Measurements from ENCODE around the gene F2.

F2 gene

DNA sequence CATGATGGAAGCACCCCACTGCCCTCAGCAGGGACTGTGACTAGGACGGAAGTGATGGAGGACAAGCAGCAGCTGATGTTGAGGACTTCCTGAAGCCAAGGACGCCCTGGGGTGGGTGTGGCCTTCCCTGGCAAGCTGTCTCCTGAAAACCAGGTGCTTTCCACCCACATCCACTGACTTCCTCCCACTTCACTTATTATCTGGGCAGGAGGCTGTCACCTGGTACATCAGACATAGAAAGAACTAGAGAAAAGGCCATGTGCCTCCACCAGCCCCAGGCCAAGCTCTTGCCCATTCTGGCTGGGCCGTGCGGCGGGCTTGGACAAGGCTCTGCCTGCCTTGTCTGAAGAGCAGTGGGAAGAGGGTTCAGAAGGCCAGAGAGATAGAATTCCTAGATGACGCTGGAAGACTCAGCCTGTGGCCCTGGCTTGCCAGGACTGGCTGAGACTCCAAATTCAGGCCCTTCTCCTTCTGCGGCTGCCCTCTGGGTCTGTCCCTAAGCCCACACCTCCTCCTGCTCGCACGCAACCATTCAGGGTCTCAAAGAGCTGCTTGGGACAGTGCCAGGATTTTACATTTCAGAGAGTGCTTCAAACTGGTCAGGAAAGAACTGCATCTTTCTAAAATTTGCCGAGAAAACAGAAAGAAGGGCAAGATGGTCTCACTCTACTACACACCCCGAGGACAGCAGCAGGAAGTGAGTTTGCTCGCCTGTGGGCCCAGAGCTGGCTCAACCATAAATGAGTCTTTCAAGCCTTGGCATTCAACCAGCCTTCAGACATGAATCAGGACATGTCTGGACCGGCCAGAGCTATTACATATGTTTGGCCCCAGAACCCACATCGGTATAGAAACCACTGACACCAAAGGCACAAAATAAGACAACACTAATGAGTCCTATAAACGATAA, 31.9 kb upstream of the F2 start:
- peak; percentile 90 to 91 for DNase-seq (ENCODE audit: low read depth in 2 of 2)
- H3K4me3 ChIP-seq (replicated peaks in 1 of 2; ENCODE audit: low read depth in 2 of 2, low read length in 2 of 2), result no peak overlapping the region
- TF ChIP-seq, protein P1, sequence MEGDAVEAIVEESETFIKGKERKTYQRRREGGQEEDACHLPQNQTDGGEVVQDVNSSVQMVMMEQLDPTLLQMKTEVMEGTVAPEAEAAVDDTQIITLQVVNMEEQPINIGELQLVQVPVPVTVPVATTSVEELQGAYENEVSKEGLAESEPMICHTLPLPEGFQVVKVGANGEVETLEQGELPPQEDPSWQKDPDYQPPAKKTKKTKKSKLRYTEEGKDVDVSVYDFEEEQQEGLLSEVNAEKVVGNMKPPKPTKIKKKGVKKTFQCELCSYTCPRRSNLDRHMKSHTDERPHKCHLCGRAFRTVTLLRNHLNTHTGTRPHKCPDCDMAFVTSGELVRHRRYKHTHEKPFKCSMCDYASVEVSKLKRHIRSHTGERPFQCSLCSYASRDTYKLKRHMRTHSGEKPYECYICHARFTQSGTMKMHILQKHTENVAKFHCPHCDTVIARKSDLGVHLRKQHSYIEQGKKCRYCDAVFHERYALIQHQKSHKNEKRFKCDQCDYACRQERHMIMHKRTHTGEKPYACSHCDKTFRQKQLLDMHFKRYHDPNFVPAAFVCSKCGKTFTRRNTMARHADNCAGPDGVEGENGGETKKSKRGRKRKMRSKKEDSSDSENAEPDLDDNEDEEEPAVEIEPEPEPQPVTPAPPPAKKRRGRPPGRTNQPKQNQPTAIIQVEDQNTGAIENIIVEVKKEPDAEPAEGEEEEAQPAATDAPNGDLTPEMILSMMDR (IDR thresholded peaks at IDR 0.05; ENCODE audit: low read depth, low read length), result no peak

DNA sequence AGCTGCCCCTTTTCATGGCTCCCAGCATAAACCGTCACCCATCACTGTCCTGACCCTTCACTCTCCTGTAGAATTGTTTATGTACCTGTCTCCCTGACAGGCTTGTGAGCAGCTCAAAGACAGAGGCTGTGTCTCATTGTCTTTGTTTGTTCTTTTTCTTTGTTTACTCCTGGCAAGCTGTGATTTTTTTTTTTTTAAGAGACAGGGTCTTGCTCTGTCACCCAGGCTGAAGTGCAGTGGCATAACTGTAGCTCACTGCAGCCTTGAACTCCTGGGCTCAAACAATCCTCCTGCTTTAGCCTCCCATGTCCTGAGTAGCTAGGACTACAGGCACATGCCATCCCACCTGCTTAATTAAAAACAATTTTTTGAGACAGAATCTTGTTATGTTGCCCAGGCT, 28.3 kb upstream of the F2 start:
- DNase-seq (ENCODE audit: low read depth in 2 of 2), result no peak
- H3K4me3 ChIP-seq (replicated peaks in 1 of 2; ENCODE audit: low read depth in 2 of 2, low read length in 2 of 2), result no peak overlapping the region
- TF ChIP-seq, protein P1 (IDR thresholded peaks at IDR 0.05; ENCODE audit: low read depth, low read length), result no peak

DNA sequence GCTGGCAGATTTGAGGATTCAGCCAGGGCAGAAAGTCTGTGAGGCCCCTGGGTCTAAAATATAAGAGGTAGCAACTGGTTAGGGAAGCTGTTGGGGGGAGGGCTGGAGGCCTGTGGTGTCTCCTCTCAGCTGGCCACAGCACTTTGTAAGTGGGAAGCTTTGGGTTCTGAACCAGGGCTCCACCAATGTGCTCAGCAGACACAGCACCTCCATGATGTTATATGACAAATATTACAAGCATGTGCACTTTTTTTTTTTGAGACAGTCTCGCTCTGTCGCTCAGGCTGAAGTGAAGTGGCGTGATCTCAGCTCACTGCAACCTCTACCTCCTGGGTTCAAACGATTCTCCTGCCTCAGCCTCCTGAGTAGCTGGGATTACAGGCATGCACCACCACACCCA, 26.6 kb upstream of the F2 start:
- TF ChIP-seq, protein P1 (IDR thresholded peaks at IDR 0.05; ENCODE audit: low read depth, low read length), result no peak
- no peak for DNase-seq (ENCODE audit: low read depth in 2 of 2)
- no peak overlapping the region for H3K4me3 ChIP-seq (replicated peaks in 1 of 2; ENCODE audit: low read depth in 2 of 2, low read length in 2 of 2)

DNA sequence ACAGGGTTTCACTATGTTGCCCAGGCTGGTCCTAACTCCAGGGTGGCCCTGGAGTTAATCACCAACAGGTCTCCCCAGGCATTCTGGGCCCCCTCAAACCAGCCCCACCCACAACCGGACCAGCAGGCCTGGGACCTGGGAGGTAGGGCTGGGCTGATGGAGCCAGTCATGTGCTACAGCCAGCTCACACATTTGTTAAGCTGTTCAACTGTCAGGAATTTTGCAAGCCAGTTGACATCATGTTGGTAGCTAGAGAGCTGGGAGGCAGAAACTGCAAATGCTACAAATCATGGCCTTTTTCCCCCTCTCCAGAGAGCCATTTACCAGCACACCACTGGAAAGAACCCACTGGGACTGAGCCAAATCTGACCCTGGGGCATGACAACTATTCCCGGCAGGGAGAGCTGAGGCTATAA, 25.4 kb upstream of the F2 start:
- DNase-seq (ENCODE audit: low read depth in 2 of 2), result peak; percentile 55
- no peak overlapping the region for H3K4me3 ChIP-seq (replicated peaks in 1 of 2; ENCODE audit: low read depth in 2 of 2, low read length in 2 of 2)
- TF ChIP-seq, protein P1 (IDR thresholded peaks at IDR 0.05; ENCODE audit: low read depth, low read length), result no peak

DNA sequence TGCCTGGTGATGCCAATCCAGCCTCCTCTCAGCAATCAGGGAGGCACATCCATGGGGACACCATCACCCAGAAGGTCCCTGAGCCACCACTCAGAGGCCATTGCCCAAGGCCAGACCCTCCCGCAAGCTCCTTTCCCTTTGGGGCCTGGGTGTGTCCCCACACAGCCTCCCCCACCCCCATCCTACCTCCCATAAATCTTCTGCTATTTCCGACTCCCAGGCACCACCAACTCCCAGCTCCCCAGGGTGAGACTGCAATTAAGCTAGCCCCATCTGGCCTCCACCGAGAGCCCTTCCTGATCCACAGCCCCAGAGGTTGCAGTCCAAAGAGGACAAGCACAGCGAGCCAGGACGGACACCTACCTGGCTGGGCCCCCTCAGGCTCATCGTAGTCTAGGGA, 24.9 kb upstream of the F2 start:
- H3K4me3 ChIP-seq (replicated peaks in 1 of 2; ENCODE audit: low read depth in 2 of 2, low read length in 2 of 2), result no peak overlapping the region
- TF ChIP-seq, protein P1 (IDR thresholded peaks at IDR 0.05; ENCODE audit: low read depth, low read length), result no peak
- no peak for DNase-seq (ENCODE audit: low read depth in 2 of 2)

DNA sequence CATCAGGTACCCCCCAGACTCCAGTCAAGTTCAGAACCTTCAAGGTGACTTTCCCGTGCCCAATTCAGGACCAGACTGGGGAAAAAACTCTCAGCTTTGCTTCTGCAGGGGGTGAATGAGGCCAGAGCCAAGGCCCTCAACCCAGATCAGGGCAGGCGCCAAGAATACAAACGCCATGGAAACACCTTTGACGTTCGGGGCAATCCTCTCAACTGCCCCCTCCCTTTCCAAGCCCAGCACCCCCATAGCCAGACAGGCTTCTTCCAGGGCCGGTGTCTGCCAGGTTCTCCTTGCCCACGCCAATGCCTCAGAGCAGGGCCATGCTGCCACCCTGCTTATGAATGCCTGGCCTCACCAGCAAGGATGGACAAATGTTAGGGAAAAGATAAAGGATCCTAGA, 24.4 kb upstream of the F2 start:
- TF ChIP-seq, protein P1 (IDR thresholded peaks at IDR 0.05; ENCODE audit: low read depth, low read length), result no peak
- no peak overlapping the region for H3K4me3 ChIP-seq (replicated peaks in 1 of 2; ENCODE audit: low read depth in 2 of 2, low read length in 2 of 2)
- DNase-seq (ENCODE audit: low read depth in 2 of 2), result no peak

Measured in cardiac fibroblast (primary cell).